HepG2 (cell line): ENCODE data around the gene ALDH4A1. TPM values are rescaled to one million over a fixed set of nuclear protein-coding genes. Genes with fewer than 3 reads are reported as not detected.

Source experiments
- ESRRA ChIP-seq: sonication (generic); formaldehyde crosslinking; IDR thresholded peaks from 2 replicates; pipeline ENCODE4 v1.5.1; 2020; ENCODE audit warnings: mild to moderate bottlenecking, low read depth, missing genetic modification reagents
- ISL2 ChIP-seq: sonication (generic); formaldehyde crosslinking; IDR thresholded peaks from 2 replicates; pipeline ENCODE4 v1.5.0; 2020; ENCODE audit warnings: missing genetic modification reagents
- MAZ ChIP-seq, 2 experiments: sonication (generic) in 1 of 2; formaldehyde crosslinking in 1 of 2; IDR thresholded peaks; 2 replicates each; pipeline versions ENCODE4 v1.5.0 to v1.6.1; 2012 to 2020; ENCODE audit warnings: low read depth in 2 of 2, mild to moderate bottlenecking in 2 of 2, borderline replicate concordance in 1 of 2, improper control_type of control experiment in 1 of 2, low read length in 1 of 2, missing genetic modification reagents in 1 of 2, moderate library complexity in 1 of 2
- NR2F6 ChIP-seq, 2 experiments: IDR thresholded peaks; 2 replicates each; pipeline ENCODE4 v1.6.1; 2016; ENCODE audit warnings: antibody characterized with exemption in 1 of 2, mild to moderate bottlenecking in 1 of 2
- PCBP2 ChIP-seq: fragments of 200-400 bp; formaldehyde crosslinking; optimal IDR thresholded peaks from 2 replicates; pipeline ENCODE3; 2018; ENCODE audit warnings: low read length, low read depth; ENCODE audit not compliant: poor library complexity, severe bottlenecking
- TCF12 ChIP-seq, 2 experiments: fragments of 450-650 bp in 1 of 2; sonication (generic) in 1 of 2; formaldehyde crosslinking in 1 of 2; IDR thresholded peaks; 2 replicates each; pipeline versions ENCODE4 v1.6.1 to v1.8.0; 2017 to 2022; ENCODE audit warnings: antibody characterized with exemption in 1 of 2, mild to moderate bottlenecking in 1 of 2, missing genetic modification reagents in 1 of 2, moderate library complexity in 1 of 2
- ZFY ChIP-seq: sonication (generic); formaldehyde crosslinking; IDR thresholded peaks from 2 replicates; pipeline ENCODE4 v1.4.0; 2020; ENCODE audit warnings: missing genetic modification reagents
- ZNF292 ChIP-seq: sonication (generic); formaldehyde crosslinking; IDR thresholded peaks from 2 replicates; pipeline ENCODE4 v1.8.1; 2022; ENCODE audit warnings: mild to moderate bottlenecking, low read depth, missing genetic modification reagents, borderline replicate concordance
- ZNF761 ChIP-seq: sonication (generic); formaldehyde crosslinking; conservative IDR thresholded peaks from 2 replicates; pipeline ENCODE4 v1.4.0; 2020; ENCODE audit warnings: mild to moderate bottlenecking, missing genetic modification reagents
- polyA plus RNA-seq, 8 experiments: library from polyadenylated mRNA; depleted of rRNA in 3 of 8; stranded (reverse) in 7 of 8; unstranded in 1 of 8; fragments of >200 nt; fragmentation: Illumina TruSeq in 4 of 8; extraction: Trizol in 4 of 8; gene quantifications; 2 replicates each; pipeline versions ENCODE4 v1.2.1 to v1.2.3, GENCODE V29; 2011 to 2016; ENCODE audit warnings: low read depth in 4 of 8, missing spikeins in 1 of 8, mixed read lengths in 1 of 8; ENCODE audit not compliant: insufficient read depth in 1 of 8
- total RNA-seq, 5 experiments: library from RNA; depleted of rRNA; stranded (reverse); fragments of >200 nt; fragmentation: Illumina TruSeq; extraction: Trizol; gene quantifications; 2 replicates each; pipeline ENCODE4 v1.2.3, GENCODE V29; 2016; ENCODE audit warnings: low read depth in 1 of 5
- TF ChIP-seq, protein P1 (sequence below): IDR thresholded peaks from 2 replicates; pipeline ENCODE4 v1.4.0; 2020; ENCODE audit warnings: mild to moderate bottlenecking, missing genetic modification reagents
- TF ChIP-seq, protein P2 (sequence below): sonication (generic); formaldehyde crosslinking; IDR thresholded peaks from 2 replicates; pipeline ENCODE4 v1.4.0; 2020; ENCODE audit warnings: missing genetic modification reagents
- TF ChIP-seq, protein P3 (sequence below), 2 experiments: fragments of 450-650 bp in 1 of 2; sonication (generic) in 1 of 2; formaldehyde crosslinking in 1 of 2; IDR thresholded peaks; 2 replicates each; pipeline versions ENCODE4 v1.6.1 to v1.8.0; 2016 to 2022; ENCODE audit warnings: antibody characterized with exemption in 1 of 2, mild to moderate bottlenecking in 1 of 2, missing genetic modification reagents in 1 of 2

The ALDH4A1 gene
- total and polyA plus RNA-seq, 2 of the 13 experiments (the other 11 are each of a cell fraction or from before 2014, with no cell fraction given) = 76.4 to 240 TPM

DNA sequence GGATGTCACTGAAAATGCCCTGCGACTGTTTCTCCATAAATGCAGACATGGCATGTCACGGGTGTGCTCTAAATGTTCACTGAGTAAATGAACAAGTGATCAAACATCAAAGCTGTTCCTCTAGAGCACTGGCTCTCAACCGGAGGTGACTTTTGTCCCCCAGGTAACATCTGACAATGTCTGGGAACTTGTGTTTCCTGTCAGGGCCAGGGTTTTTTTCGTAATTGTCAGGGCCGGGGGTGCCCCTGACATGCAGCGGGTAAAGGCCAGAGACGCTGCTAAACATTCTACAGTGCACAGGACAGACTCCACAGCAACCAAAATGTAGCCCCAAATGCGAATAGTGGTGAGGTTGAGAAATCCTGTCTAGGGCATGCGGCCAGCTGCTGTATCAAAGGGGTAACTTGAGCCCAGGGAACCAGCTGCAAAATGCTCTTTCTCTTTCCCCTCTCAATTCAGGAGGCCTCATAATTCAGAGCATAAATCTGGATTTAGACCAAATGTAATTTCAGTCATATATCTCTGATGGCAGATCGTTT lies 2.0 kb downstream of the ALDH4A1 start (continued):
- no peak for TF ChIP-seq TCF12 (IDR thresholded peaks at IDR 0.05)
- TF ChIP-seq TCF12 (CRISPR knock-in tag; IDR thresholded peaks at IDR 0.05) = 0 out of 2 replicates have a peak, but pooled peaks have one; percentile 33
- peak; percentile 83 for TF ChIP-seq NR2F6 (IDR thresholded peaks at IDR 0.05)
- peak; percentile 93 for TF ChIP-seq NR2F6 (CRISPR knock-in tag; IDR thresholded peaks at IDR 0.05)
- TF ChIP-seq ZFY = no peak; the same call in 1 of the 2 replicates
- TF ChIP-seq ESRRA (CRISPR knock-in tag) = peak; percentile 56
- TF ChIP-seq, protein P1, sequence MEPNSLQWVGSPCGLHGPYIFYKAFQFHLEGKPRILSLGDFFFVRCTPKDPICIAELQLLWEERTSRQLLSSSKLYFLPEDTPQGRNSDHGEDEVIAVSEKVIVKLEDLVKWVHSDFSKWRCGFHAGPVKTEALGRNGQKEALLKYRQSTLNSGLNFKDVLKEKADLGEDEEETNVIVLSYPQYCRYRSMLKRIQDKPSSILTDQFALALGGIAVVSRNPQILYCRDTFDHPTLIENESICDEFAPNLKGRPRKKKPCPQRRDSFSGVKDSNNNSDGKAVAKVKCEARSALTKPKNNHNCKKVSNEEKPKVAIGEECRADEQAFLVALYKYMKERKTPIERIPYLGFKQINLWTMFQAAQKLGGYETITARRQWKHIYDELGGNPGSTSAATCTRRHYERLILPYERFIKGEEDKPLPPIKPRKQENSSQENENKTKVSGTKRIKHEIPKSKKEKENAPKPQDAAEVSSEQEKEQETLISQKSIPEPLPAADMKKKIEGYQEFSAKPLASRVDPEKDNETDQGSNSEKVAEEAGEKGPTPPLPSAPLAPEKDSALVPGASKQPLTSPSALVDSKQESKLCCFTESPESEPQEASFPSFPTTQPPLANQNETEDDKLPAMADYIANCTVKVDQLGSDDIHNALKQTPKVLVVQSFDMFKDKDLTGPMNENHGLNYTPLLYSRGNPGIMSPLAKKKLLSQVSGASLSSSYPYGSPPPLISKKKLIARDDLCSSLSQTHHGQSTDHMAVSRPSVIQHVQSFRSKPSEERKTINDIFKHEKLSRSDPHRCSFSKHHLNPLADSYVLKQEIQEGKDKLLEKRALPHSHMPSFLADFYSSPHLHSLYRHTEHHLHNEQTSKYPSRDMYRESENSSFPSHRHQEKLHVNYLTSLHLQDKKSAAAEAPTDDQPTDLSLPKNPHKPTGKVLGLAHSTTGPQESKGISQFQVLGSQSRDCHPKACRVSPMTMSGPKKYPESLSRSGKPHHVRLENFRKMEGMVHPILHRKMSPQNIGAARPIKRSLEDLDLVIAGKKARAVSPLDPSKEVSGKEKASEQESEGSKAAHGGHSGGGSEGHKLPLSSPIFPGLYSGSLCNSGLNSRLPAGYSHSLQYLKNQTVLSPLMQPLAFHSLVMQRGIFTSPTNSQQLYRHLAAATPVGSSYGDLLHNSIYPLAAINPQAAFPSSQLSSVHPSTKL = peak; percentile 93
- peak; percentile 64; the same call in 1 of the 2 replicates for TF ChIP-seq ZNF292 (CRISPR knock-in tag)
- no peak for TF ChIP-seq MAZ (IDR thresholded peaks at IDR 0.05; ENCODE audit: borderline replicate concordance, low read depth, low read length)
- peak; percentile 62 for TF ChIP-seq MAZ (CRISPR knock-in tag; IDR thresholded peaks at IDR 0.05; ENCODE audit: low read depth)
- no peak for TF ChIP-seq PCBP2
- TF ChIP-seq ISL2 = peak; percentile 89
- TF ChIP-seq, protein P2, sequence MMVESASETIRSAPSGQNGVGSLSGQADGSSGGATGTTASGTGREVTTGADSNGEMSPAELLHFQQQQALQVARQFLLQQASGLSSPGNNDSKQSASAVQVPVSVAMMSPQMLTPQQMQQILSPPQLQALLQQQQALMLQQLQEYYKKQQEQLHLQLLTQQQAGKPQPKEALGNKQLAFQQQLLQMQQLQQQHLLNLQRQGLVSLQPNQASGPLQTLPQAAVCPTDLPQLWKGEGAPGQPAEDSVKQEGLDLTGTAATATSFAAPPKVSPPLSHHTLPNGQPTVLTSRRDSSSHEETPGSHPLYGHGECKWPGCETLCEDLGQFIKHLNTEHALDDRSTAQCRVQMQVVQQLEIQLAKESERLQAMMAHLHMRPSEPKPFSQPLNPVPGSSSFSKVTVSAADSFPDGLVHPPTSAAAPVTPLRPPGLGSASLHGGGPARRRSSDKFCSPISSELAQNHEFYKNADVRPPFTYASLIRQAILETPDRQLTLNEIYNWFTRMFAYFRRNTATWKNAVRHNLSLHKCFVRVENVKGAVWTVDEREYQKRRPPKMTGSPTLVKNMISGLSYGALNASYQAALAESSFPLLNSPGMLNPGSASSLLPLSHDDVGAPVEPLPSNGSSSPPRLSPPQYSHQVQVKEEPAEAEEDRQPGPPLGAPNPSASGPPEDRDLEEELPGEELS = peak; percentile 86
- TF ChIP-seq, protein P3, sequence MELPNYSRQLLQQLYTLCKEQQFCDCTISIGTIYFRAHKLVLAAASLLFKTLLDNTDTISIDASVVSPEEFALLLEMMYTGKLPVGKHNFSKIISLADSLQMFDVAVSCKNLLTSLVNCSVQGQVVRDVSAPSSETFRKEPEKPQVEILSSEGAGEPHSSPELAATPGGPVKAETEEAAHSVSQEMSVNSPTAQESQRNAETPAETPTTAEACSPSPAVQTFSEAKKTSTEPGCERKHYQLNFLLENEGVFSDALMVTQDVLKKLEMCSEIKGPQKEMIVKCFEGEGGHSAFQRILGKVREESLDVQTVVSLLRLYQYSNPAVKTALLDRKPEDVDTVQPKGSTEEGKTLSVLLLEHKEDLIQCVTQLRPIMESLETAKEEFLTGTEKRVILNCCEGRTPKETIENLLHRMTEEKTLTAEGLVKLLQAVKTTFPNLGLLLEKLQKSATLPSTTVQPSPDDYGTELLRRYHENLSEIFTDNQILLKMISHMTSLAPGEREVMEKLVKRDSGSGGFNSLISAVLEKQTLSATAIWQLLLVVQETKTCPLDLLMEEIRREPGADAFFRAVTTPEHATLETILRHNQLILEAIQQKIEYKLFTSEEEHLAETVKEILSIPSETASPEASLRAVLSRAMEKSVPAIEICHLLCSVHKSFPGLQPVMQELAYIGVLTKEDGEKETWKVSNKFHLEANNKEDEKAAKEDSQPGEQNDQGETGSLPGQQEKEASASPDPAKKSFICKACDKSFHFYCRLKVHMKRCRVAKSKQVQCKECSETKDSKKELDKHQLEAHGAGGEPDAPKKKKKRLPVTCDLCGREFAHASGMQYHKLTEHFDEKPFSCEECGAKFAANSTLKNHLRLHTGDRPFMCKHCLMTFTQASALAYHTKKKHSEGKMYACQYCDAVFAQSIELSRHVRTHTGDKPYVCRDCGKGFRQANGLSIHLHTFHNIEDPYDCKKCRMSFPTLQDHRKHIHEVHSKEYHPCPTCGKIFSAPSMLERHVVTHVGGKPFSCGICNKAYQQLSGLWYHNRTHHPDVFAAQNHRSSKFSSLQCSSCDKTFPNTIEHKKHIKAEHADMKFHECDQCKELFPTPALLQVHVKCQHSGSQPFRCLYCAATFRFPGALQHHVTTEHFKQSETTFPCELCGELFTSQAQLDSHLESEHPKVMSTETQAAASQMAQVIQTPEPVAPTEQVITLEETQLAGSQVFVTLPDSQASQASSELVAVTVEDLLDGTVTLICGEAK (IDR thresholded peaks at IDR 0.05) = no peak
- TF ChIP-seq, protein P3 (CRISPR knock-in tag; IDR thresholded peaks at IDR 0.05) = peak; percentile 59; the same call in 1 of the 2 replicates
- TF ChIP-seq ZNF761 (CRISPR knock-in tag) = 0 out of 2 replicates have a peak, but pooled peaks have one; percentile 38
